ENCODE results near the gene SLC37A1.
"Not testable (repeated sequence)": the region's sequence is repeated elsewhere in the genome, so short reads cannot be mapped to it uniquely, and the experiment has no call there.

Gene SLC37A1

DNA sequence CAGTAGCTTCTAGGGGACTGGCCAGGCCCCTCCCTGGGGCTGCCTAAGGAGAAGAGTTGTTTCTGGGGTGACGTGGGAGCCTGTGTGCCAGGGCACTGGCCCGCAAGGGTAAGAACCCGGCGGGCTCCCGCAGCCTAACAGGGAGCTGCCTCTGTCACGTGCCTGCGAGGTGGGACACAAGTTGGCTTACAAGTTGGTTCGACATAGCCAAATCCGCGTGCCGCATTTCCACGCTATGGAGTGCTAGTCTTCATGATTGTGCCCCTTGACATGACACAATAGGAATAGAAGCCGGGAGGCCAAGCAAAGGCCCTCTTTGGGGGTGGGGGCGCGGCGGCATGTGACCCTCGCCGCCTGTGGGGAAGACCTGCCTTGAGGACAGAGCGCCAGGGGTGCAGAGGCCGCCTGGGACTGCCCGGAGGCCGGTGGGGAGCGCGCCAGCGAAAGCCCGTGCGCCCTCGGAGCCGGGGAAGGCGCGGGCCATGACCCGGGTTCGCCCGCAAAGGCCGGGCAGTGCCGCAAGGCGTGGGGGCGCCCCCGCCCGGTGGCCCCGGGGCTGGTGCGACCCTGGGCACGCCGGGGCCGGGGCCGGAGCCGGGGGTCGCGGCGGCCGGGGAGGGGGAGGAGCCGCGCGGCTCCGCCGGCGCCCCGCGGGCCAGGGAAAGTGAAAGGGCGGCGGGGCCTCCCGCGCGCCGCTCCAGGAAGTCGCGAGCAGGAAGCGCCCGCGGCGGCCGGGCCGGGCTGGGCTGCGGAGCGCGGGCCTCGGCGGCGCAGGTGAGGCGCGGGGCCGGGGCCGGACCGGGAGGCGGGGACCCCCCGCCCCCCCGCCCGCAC, at the start of gene SLC37A1:
TSS of gene SLC37A1 (plus strand) at position 702 of the 834 bp plus-strand sequence. CDS start 4,603 bp downstream, outside the sequence.
- DNase-seq = no peak

DNA sequence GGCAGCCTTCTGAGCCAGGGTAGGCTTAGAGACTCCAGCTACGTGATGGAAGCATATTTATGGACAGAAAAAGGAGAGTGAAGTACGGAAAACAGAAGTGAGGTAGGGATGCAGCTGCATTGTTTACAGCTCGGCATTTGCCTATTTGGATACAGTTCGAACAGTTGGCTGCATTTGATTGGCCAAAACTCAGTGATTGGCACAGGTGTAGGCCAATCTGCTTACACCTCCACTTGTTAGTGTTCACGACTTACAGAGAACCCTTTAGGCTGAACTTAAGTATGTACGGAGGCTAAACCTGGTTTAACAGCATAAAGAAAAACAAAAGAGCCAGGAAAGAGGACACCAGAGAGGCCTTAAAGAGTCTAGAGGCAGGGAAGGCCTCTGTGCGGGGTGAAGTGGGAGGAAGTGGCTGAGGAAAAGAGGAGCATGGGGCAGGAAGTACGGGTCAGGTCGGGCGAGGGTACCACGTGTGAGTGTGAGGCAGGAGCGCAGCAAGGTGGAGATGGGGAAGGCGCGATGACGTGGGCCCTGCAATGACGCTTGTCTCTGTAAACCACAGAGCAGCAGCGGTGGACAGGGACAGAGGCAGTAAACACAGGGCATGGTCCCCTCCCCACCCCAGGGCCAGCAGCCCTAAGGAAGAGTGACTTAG, 49.7 kb upstream of the SLC37A1 start:
- DNase-seq = no peak

DNA sequence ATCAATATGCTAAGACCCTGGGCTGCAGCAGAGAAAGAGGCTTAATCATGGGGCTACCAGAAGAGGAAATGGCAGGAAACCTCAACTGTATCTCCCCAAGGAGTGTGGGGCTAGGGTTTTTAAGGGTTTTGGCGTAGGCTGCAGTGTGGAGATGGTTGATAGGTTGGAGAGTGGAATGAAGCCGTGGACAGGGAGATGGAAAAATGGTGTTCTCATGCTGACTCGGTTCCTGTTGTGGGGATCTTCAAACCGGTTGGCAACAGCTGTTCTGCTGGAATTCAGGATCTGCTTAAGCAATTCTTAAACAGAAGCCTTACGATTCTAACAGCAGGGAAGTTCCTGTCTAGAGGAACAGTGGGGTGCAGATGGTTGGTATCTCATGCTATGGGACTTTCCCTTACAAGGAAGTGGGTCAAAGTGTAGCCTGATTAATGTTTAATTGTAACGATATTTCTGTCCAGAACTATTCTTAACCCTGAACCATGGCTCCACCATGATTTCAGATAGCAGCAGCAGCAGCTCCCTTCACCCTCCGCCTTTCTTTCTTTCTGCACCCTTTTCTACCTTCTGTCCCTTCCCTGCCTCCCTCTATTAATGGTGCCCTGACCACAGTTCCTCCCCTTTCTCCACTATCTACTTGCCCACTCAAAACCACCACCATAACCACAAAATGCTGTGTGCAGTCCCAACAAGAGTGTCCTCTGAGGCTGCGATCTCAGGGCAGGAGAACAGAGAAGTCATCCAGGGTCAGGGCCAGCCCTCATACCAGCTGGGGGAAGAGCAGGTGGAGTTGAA, 48.4 kb upstream of the SLC37A1 start:
- no peak for DNase-seq

DNA sequence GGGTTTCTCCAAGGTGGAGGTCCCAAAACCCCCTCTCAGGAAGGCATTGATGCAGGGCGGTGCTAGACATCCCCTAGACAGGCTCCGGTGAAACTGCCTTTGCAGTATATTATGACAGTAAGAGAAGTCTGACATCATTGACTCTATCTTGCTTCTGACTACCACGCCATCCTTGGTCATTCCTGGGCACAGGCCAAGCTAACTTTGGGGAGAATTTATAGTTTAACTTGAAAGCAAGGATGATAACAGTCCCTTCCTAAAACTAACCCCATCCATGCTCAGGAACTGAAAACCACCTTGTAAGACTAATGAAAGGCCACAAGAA, 47.9 kb upstream of the SLC37A1 start:
- no peak for DNase-seq

DNA sequence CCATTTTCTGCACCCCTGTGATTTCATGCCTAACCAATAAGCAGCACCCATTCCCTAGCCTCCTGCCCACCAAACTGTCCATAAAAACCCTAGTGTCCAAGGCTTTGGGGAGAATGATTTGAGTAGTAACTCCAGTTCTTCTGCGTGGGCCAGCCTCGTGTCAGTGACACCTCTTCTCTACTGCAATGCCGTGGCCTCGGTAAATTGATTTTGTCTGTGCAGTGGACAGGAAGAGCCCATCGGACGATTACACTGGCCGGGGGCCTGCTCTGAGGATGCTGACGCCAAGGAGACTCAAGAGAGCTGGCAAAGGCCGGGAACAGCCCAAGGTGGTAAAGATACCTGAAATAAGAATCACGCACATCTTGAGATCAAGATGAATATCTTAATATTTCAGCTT, 47.0 kb upstream of the SLC37A1 start:
- DNase-seq = no peak

DNA sequence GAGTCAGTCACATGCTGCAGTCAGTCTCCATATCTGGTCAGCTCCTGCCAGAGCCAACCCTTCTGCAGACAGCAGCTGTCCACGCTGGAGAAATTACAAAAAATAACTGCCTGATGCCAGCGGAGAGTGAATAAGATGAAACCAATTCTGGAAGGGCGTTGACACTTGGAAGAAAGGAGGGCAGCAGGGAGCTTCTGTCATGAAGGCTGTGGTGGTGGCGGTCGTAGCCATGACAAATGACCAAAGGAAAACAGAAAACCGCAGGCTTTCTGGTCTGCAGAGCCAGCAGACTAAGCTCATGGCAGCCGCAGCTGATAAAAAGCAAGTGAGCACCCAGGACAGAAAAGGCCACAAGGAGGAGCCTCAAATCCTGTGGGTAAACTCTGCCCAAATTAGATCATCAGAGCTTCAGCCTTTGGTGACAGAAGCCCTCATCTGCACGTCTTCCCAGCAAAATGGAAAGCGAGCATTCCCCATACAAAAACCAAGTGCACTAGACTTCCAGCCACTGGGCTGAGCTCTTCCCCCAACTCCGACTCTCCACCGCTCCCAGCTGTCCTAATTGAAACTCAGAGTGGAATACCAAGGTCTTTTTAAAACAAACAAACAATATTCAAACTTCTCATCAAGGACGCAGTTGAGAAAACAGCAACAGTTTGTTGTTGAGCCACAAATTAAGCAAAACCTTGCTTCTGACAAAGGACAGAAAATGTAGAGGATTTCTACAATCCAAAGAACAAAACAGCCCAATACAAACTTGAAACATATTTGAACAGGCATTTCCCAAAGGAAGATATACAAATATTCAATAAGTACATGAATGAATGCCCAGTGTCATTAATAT, 46.3 kb upstream of the SLC37A1 start:
- no peak for DNase-seq

DNA sequence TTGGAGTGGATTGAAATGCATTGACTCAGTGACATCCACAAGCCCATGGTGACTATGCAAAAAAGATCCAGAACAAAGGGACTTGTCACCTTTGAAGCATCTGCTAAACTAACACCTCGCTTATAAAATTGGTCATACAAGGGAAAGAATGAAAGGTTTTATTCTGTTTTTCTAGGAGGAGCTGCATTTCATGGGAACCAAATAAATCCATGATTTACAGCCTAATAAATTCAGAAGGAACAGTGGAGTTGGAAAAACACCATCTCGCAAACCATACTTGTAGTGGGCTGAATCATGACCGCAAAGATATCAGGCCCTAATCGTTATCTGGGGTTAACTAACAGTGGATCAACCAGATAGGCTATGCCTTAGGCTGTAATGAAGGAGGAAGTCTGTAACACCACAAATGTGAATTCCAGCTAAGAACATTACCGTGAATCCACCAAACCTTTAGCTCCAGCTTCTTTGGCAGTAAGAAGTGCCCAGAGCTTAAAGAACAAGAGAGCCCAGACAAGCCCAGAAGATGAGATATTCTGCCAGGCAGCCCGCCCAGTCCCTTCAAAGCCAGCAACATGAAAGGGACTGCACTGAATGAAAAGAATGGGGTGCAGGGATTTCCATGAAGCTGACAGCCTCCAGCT, 45.0 kb upstream of the SLC37A1 start:
- no peak for DNase-seq

DNA sequence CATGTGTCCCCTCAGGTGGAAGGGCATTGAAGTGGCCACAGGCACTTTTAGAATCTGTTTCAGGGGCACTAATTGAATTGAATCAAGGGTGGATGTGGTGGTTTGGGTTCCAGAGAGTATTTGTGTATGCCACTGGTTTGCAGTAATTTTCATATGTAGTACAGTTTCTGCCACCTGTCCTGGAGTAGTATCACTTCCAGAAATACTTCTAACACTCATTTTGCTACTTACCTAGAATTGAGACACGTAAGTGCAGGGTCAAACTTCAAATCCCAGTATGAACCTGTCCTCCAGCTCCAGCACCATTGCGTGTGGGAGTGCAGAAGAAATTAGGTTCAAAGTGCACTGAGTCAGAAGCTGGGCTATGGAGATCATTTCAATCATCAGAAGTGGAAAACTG, 44.4 kb upstream of the SLC37A1 start:
- no peak for DNase-seq

DNA sequence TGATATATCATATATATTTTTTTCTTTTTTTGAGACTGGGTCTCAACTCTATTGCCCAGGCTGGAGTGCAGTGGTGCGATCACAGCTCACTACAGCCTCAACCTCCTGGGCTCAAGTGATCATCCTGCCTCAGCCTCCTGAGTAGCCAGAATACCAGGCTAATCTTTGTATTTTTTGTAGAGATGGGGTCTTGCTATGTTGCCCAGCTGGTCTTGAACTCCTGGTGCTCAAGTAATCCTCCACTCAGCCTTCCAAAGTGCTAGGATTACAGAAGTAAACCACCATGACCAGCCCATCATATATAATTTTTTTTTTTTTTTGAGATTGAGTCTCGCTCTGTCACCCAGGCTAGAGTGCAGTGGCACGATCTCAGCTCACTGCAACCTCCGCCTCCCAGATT, 43.9 kb upstream of the SLC37A1 start:
- DNase-seq = not testable (repeated sequence)

DNA sequence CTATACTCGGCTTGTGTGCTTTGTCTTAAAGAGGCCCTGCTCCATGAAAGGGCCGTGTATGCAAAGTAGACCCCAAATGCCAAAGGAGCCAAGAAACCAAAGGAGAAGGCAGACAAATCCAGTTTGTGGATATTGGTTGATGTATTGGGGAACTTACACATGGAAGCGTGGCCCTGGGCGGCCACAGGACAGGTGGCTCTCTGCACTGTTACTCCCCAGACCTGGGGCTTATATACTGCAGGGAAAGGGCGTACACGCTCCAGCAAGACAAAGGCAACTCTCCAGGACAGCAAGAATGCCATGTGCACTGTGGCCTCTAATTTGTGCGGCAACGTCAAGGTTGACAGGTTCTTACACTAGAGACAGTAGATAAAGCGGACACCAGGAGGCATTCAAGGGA, 42.4 kb upstream of the SLC37A1 start:
- no peak for DNase-seq

DNA sequence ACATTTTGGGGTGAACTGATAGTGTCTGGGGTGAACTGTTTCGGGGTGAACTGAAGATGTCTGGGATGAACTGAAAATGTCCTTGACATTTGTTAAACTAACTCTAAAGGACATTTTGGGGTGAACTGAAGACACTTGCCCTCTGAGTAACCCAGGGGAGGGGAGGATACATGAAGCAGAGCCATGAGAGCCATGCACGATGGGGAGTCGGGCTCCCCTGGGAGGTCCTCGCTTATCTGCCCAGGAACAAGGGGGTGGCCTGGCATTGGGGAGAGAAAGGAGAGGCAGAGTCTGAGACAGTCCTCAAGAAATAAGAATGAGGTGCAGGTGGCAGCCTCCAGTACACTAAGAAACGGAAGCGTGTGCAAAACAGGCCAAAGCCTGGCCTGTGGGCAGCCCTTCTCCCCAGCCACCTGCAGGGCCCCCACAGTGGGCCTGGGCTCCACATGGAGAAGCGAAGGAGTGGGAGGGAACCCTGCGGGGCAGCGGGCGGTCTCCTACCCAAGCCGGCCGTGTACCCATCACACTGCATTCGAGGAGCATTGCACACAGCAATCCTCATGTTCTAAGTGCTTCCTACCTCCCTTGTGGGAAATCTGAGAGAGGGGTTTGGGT, 41.8 kb upstream of the SLC37A1 start:
- DNase-seq = no peak

DNA sequence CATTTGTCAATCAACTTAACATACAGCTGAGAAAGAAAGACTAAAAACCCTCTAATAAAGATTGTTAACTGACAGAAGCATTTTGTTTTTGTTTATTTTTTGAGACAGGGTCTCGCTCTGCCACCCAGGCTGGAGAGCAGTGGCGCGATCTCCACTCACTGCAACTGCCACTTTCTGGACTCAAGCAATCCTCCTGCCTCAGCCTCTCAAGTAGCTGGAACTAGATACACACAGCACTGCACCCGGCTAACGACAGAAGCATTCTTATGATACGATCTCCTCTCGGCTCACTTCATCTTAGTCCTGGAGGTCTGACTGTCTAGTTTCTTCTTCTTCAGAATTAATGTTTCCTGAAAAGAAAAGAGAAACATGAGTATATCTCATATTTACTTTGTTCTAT, 41.1 kb upstream of the SLC37A1 start:
- DNase-seq = no peak

DNA sequence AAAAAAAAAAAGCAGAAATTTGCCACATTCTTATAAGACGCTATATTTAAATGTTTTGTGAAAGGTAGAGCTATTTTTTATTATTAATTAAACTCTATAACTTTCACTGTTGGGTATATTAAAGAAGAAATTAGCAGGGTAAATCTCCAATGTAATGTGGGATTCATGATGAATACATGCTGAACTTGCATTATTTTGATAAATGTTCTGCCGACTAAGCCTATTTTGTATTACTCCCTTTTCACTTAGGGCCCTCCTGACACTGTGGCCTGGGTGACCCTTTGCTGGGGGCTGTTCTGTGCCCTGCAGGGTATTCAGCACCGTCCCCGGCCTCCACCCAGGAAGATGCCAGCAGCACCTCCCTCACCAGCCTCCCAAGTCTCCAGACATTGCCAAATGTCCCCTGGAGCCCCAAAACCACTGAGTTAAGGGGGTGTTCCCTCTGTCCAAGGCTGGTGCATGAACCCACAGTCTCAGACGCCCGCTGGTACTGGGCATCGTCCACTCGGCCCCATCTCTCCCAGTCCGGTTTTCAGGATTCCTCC, 40.1 kb upstream of the SLC37A1 start:
- no peak for DNase-seq

DNA sequence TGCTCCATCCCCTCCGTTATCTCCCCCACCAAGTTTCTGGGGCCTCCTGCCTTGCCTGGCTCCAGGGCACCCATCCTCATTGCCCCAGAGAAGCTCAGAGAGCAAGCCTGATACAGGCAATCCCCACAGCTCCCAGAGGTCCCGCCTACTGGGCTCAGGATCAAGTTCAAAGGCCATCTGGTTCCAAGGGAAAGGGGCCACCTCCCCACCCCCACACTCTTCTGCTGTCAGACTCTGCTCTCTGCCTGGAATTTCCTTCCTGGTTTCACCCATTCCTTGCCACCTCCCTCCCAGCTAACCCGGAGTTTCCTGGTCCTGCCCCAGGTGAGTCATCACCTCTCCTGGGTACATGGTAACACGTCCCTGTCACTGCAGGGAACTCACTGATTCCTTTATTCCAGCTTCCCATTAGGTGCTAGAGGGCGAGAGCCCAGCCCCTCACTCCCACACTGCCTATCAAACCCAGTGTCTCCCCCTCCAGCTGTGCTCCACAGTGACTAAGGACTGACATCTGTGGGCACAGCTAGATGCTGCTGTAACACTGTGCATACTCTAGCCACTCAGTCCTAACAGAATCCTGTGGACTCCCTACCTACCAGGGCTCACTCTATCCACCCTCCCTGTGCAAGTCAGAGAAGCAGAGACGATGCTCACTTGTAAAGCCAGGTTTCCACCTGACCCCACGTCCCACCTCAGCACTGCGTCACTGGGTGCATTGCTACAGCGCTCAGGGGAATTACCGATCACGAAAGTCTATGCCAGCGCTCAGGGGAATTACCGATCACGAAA, 39.4 kb upstream of the SLC37A1 start:
- no peak for DNase-seq

DNA sequence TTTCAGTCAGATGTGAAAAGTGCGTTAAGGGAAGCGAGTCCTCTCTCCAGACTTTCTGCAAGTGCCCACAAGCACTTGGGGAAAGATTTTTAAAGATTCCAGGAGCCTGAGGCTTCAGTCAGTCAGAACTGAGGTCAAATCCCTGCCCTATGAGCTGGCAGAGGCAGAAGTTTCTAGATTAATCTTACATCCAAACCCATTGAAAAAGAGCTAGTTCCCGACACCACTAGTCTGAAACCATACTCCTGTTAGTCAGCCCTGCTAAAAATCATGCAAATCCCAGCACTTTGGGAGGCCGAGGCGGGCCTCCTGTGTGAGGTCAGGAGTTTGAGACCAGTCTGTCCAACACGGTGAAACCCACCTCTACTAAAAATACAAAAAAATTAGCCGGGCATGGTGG, 38.6 kb upstream of the SLC37A1 start:
- DNase-seq = no peak

DNA sequence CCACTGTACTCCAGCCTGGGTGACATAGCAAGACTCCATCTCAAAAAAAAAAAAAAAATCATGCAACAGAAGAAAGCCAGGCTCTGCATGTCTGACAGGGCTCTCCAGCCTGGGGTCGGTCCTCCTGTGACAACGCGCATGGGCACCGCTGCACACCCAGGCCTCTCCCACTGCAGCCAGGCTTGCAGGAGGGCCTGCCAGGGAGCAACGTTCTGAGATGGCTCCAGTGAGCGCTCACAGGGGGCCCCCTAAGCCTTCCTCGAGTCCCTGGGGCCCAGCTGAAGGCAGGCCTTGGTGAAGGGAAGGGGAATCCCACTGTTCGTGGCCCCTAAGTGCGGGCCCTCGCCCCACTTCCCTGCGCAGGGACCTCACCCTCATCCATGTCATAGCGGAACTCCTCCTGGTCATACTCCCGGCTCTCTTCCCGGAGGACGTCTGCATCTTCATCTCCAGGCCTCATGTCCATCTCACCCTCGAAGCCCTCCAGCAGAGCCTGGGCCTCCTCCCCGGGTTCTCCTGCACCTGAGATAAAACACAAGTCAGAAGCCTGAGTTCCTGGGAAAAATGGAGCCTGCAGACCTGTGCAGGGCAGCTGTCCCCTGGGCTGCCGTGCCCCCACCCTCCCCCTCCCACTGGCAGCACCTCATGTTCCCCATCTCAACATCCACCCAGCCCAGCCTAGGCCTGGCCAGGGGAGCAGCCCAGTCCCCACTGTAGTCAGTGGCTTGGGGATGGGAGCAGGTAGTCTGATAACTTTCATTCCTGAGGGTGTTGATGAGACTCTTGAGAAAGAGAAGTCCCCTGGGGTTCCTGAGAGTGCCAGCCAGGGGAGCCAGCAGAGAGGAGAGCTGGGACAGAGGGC, 37.9 kb upstream of the SLC37A1 start:
- no peak for DNase-seq

DNA sequence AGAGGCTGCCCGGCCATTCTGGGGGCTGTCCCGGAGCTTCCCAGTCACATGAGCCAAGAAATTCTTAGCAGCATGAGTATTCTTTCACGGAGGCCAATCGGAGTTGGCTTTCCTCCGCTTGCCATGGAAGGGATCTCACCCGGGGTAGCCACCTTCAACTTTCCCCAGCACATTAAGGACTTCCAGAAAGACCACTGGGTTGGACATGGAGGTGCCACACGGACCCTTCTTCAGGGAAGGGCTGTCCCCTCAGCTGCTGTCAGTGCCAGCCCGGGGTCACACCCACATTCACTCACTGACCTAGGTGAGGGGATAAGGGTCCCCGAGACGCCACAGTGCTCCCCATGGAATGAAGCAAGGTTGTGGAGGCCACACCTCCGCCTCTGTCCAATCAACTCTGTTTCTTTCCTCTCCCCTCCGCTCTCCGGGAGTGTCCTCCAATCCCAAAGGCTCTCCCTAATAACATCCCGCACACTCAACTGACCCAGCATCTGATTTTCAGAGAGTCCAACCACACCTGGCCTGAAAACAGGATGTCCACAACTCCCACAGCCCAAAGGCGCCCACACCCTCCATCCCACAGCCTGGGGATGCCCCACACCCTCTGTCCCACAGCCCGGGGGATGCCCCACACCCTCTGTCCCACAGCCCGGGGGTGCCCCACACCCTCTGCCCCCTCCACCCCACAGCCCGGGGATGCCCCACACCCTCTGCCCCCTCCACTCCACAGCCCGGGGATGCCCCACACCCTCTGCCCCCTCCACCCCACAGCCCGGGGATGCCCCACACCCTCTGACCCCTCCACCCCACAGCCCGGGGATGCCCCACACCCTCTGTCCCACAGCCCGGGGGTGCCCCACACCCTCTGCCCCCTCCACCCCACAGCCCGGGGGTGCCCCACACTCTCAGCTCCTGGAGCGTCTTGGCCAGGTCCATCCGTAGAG, 37.0 kb upstream of the SLC37A1 start:
- no peak for DNase-seq

DNA sequence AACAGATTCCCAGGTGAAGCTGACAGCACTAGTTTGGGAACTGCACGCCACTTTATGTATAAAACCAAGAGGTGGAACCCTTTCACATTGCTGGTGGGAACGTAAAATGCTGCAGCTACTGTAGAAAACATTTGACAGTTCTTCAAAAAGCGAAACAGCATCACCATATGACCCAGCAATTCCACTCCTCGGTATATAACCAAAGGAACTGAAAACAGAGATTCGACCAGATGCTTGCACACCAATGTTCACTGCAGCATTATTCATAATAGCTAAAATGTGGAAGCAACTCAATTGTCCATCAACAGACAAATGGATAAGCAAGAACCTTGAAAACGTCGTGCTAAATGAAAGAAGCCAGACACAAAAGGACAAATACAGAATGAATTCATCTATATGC, 35.1 kb upstream of the SLC37A1 start:
- DNase-seq = no peak

DNA sequence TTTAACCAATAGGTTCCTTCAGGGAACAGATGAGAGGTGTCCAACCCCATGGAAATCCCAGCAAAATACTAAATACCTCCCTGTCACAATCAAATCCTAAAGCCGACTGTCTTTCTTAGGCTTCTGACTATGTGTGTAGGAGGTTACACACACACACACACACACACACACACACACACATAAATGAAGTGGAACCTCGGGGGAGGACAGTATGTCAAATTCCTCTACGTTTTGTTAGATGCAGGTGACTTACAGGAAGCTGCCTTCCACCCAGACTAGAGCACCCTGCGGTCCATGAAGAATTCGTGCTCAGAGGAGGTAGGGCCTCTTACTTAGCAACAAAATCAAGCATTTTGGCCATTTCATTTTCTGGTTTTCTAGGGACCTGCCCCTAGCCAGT, 34.1 kb upstream of the SLC37A1 start:
- DNase-seq = no peak

Measured in NCI-H524 treated with DMSO at 0.1 percent for 48 hours (cell line).